HG03442 (cell line): ENCODE results near the gene GRXCR1.

ENCODE experiments used
- ATAC-seq: cut with Tn5 transposase; IDR thresholded peaks from one replicate; pipeline ENCODE4 v1.9.1; 2021; ENCODE audit warnings: mild to moderate bottlenecking, moderate library complexity; ENCODE audit not compliant: unreplicated experiment

The GRXCR1 gene

DNA sequence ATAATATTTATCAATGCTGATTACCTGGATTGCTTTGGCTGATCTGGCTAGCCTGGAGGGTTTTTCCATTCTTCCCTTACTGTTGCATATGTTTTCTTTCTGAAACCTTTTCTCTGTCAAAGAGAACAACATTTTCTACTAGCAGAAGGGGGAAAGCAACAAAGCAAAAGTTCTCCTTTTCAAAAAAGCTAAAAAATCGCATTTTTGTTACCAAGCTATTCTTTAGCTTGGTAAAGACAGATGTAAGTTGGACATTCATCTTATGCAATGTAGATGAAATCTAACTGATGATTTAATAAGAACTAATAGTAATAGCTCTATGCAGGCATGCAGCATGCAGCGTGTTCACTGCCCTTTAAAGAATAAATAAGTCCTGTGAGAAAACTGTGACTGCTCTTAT, at the start of gene GRXCR1:
Gene GRXCR1 (plus strand): TSS at position 301 of the 400 bp plus-strand sequence. CDS start 554 bp downstream, outside the sequence.
- ATAC-seq: no peak

- ATAC-seq: no peak
Measured at GRCh38 chr4:42843694-42844093, 48.8 kb upstream of the GRXCR1 start.

GRCh38 chr4:42844422-42845070, 48.0 kb upstream of the GRXCR1 start:
- ATAC-seq: no peak

DNA sequence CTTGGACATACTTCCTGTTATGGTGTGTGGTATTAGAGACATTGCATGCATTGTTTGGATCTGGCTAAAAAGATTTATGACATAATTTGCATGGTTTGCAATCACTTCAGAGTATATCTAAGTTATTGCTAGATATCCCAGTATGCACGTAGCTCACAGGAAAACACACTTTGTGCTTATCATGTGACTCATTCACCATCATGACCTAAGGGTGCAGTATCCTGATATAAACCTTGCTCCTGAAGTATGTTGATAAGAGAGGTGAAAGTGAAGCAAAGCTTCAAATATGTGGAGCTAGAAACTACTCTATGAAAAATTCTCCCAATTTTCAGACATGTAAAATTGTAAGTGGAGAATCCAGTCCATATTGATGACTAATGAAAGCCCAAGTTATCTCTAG, 46.9 kb upstream of the GRXCR1 start:
- ATAC-seq: no peak

DNA sequence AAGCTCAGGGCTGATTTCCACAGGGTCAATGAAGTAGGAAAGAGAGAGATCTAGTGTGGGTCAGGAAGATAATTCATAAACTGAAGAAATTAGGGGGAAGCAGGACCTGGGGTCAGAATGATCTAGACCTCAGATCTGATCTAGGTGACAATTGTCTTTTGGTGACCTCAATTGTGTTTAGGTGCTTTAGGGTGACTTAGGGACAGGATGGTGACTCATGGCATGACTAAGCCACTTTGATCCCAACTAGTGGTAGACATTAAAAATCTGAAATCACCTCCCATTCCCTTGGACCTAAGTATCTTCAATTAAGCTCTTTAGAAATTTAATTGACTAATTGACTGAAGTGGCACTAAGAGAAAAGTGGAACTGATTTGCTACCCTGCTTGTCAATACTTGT, 36.7 kb upstream of the GRXCR1 start:
- ATAC-seq: no peak

DNA sequence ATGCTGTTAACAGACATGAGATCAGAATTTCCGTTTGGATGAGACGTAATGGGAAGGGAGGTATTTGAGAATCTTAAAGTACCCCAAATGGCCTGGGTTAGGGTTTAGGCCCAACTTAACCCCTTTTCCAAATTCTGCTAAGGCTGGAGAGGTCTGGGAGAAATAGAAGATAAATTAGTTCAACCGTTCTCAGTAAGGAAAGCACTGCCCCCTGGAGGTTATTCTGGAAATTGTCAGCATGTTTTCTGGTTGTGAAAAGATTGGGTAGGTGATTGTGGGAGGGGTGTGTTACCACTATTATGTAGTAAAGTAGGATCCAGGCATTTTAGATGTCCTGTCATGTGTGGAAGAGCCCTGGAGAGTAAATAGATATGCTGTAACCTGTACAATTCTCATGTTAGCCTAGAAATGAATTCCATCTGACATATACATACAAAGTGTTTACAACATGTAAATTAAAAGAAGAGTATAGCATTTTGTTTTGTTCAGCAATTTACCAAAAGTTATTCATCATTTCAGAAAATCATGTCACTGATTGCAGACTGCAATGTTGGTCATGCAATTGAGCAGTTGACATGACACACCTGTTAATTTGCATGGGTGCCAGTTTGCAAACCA, 26.8 kb upstream of the GRXCR1 start:
- ATAC-seq: peak; percentile 66

DNA sequence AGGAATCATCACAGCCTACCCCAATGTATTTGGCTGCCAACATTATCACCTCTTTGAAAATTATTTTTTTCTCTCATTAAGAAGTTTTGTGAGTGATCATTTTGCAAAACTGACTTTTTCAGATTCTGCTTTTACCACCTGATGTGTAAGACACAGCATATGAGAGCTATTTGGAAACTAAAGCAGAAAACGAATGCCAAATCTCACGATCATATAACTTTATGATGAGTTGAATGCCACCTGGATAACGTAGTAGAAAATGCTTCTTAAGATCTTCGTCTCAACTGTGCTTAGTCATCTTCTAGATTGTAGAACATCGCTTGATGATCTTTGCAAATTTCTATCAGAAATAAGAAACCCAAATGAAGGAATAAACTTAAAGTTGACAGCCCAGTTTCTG, 21.3 kb upstream of the GRXCR1 start:
- no peak for ATAC-seq

DNA sequence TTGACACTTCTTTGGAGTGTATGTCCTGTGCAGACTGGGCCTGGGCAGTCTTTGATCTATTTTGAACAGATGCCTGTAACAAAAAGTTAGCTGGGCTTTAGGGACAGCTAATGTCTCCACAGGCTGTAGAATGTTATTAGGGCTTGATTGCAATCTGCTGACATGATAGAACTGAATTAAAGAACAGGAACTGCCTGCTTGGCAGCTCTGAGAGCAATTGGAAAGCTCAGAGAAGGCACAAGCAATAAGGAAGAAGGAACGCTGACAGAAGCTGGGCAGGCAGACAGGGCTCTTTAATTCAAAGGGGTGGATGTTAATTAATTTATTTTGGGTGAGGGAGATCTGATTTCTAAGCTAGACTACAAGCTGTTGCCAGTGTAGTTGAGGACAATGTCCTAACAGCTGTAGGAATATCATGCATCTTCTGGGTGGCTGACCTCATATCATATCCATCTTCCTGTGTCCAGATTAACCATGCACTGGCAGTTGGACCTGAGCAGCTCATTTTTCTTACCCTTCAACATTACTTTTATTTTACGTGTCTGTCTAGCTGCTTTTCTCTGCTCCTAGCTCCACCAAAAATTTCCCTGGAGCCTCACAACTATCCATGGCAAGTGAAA, 20.7 kb upstream of the GRXCR1 start:
- no peak for ATAC-seq

DNA sequence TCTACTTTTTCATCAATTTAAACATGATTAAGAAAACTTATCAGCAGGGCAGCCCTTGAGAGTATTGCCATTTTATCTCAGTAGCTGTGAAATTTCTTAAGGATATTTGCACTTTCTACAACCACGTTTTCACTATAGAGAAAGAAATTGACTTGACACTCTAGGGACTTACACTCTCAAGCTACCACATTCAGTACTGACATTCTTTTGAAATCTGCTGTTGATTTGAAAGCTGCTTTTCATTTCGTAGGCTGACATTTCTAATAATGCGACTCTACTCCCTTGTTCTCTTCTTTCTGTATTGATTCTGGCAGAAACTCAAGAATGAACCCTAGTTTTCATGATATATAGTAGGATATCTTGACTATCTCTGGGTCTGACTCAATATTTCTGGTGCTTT, 13.7 kb upstream of the GRXCR1 start:
- no peak for ATAC-seq

GRCh38 chr4:42881253-42881652, 11.3 kb upstream of the GRXCR1 start:
- ATAC-seq: no peak

DNA sequence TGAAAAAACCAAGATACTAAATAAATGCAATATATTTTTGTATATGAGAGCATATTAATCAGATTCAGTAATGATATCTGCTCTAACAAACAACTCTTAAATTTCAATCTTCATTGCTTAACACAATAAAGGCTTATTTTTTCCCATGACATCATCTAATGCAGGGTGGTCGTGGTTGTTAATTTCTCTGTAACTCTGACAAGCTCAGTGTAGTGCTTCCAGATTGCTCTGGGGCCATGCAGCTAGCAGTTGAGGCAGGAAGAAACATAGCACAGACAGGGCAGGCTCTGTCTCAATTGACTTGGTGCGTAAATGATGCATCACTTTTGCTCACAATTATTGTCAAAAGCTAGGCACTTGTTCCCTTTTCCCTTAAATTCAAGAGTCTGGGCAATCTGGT, 869 bp upstream of the GRXCR1 start:
- no peak for ATAC-seq

DNA sequence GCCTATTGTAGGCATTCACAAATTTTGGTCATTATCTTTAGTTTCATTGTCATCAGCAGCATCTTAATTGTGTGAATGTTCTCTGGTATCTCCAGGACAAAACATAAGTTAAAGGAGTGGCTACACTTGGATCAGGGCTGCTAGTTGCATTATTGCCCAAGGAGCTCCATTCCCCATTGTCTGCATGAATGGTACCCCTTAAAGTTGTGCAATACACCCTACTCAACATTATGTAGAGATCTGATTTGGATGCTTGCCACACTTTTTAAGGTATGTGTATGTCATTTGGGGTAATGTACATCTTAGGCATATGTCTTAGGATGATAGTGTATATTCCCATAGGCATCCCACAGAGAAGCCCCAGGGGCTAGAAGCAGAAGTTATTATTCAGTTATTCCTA, 2.9 kb downstream of the GRXCR1 start:
- no peak for ATAC-seq

DNA sequence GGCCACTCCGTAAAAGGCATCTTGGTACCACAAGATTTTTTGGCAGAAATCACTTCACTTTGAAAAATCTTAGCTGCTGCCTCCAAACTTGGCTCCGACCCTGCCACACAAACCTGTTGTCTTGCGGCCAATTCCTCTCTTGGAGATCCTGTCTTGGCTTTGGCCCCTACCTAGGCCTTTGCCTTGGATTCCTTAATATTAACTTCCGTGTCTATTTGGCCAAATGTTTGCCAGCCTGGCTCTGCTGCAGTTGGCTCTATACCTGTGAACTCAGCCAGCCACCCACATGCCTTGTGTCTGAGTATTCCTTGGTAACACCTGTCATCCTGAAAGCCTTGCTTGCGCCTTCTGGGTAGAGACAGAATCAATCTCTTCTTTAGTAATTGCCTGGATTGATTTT, 12.5 kb downstream of the GRXCR1 start:
- ATAC-seq: no peak

- no peak for ATAC-seq
Measured at GRCh38 chr4:42905591-42905990, 13.1 kb downstream of the GRXCR1 start.

GRCh38 chr4:42906341-42906740, 13.8 kb downstream of the GRXCR1 start:
- ATAC-seq: no peak

DNA sequence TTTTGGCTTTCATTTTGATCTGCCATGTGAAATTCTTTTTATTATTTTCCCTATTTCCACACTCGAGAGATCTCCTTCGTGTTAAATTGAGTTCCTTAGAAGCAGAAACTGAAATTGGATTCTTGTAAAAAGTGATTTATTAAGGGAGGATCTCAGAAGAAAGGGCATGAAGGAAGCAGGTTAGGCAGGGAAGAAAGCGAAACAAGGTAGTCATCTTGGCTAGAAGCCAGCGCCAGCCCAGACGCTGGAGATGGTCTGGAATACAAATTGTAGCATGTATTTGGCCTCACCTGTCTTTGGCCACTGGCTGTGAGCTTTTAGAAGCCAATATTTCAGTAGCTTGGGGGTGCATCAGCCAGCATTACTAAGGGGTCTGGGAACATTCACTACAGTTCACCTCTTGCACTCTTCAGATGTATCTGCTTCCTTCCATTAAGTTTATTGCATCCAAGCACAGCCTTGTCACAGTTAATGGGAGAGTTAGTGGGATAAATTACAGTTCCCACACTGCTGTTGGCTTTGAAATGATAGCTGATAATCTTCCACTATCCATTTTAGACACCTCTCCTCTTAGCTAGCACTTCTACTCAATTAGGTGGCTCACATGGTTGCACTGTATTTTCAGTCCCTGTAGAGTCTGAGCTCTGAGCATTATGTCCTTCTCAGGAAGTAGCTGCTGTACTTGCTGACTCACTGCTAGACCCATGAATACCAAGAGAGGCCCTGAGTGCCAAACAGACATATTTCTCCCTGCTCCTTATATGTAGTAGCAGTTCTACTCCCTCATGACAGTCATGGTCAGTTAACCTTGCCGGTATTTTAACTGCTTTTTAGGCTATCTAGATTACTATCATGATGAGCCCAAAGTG, 14.6 kb downstream of the GRXCR1 start:
- ATAC-seq: no peak

DNA sequence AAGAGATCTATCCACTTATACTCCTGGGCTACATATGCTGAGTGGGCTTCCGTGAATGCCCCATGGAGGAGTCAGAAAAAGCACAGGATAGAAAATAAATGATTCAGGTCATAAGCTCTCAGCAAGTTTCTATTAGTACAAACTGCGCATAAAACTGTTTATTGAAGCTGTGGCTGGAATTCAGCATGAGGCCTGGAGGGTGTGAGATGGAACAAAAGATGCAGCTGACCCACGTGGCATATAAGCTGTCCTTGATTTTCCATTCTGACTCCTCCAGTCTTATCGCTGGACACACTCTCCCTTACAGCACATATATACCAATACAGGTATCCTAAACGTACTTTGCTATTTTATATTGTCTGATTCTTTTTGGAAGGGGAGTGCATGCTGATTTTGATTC, 17.9 kb downstream of the GRXCR1 start:
- ATAC-seq: no peak

- peak; percentile 17 for ATAC-seq
Measured at GRCh38 chr4:42914937-42915336, 22.4 kb downstream of the GRXCR1 start.

DNA sequence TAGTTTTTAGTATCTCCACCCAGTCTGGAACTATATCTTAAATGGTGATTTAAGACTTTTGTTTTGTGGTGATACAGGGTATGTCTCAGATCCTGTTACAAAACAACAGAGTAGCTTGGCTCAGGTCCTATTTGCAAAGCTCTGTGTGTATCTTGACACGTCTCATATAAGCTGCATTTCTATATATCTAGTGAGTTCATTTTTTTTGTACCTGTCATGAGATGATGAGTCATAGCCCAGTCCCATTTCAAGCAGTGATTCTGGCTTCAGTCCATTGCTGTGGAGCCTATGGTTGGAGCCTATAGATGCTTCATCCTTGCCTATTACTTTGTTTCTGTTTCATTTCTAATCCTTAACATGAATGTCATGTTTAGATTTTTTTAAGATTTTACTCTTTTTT, 23.0 kb downstream of the GRXCR1 start:
- peak; percentile 41 for ATAC-seq

GRCh38 chr4:42917296-42917695, 24.8 kb downstream of the GRXCR1 start:
- no peak for ATAC-seq

DNA sequence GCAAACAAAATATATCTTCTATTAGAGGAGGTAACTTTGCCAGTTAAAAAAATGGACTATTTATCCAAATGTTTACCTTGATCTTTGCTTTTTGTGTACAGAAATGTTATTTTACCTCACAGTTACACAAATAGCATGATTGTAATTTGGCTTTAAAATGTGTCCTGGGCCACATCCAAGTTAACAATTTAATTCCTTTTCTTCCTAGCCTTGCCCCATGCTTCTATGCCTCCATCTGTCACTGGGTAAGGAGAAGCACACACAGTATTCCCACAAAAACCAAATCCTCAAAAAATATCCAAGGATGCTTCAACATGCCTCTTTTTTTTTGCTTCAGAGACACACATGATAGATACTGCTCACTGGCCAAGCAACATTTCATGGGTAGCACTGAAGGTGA, 30.9 kb downstream of the GRXCR1 start:
- no peak for ATAC-seq

DNA sequence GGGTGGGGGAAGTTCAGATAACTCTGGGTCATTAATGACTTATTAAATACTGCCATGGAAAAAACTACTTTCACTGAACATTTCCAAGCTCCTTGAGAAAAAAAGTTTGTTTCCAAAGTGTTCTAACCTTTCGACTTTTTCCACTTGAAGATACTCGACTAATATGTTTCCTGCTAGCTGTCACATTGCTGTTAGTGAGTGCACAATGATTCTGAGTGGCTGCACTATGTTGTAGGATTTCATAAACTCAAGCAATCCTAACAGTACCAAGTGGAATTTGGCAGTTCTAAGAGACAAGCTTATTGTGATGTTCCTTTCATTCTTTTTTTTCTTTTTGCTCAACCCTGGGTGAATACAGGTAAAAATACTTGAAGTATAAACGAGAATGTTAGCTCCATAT, 33.4 kb downstream of the GRXCR1 start:
- ATAC-seq: no peak
